ENCODE results near the gene ACBD4.

DNA sequence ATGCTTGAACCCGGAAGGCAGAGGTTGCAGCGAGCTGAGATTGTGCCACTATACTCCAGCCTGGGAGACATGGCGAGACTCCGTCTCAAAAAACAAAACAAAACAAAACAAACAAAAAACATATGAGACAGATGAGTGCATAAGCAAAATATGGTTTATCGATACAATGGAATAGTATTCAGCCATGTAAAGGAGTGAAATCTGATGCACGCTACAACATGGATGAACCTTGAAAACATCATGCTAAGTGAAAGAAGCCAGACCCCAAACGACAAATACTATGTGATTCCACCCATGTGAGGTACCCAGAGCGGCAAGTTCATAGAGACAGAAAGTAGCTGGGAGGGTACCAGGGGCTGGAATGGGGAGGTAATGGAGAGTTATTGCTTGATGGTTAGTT, 10.0 kb upstream of the ACBD4 start:
- TF ChIP-seq SIN3A (IDR thresholded peaks at IDR 0.05; ENCODE audit: borderline replicate concordance, insufficient read depth, low read depth, low read length) = no peak
- TF ChIP-seq, protein P1, sequence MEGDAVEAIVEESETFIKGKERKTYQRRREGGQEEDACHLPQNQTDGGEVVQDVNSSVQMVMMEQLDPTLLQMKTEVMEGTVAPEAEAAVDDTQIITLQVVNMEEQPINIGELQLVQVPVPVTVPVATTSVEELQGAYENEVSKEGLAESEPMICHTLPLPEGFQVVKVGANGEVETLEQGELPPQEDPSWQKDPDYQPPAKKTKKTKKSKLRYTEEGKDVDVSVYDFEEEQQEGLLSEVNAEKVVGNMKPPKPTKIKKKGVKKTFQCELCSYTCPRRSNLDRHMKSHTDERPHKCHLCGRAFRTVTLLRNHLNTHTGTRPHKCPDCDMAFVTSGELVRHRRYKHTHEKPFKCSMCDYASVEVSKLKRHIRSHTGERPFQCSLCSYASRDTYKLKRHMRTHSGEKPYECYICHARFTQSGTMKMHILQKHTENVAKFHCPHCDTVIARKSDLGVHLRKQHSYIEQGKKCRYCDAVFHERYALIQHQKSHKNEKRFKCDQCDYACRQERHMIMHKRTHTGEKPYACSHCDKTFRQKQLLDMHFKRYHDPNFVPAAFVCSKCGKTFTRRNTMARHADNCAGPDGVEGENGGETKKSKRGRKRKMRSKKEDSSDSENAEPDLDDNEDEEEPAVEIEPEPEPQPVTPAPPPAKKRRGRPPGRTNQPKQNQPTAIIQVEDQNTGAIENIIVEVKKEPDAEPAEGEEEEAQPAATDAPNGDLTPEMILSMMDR (IDR thresholded peaks at IDR 0.05) = no peak
- TF ChIP-seq, protein P2, sequence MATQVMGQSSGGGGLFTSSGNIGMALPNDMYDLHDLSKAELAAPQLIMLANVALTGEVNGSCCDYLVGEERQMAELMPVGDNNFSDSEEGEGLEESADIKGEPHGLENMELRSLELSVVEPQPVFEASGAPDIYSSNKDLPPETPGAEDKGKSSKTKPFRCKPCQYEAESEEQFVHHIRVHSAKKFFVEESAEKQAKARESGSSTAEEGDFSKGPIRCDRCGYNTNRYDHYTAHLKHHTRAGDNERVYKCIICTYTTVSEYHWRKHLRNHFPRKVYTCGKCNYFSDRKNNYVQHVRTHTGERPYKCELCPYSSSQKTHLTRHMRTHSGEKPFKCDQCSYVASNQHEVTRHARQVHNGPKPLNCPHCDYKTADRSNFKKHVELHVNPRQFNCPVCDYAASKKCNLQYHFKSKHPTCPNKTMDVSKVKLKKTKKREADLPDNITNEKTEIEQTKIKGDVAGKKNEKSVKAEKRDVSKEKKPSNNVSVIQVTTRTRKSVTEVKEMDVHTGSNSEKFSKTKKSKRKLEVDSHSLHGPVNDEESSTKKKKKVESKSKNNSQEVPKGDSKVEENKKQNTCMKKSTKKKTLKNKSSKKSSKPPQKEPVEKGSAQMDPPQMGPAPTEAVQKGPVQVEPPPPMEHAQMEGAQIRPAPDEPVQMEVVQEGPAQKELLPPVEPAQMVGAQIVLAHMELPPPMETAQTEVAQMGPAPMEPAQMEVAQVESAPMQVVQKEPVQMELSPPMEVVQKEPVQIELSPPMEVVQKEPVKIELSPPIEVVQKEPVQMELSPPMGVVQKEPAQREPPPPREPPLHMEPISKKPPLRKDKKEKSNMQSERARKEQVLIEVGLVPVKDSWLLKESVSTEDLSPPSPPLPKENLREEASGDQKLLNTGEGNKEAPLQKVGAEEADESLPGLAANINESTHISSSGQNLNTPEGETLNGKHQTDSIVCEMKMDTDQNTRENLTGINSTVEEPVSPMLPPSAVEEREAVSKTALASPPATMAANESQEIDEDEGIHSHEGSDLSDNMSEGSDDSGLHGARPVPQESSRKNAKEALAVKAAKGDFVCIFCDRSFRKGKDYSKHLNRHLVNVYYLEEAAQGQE (IDR thresholded peaks at IDR 0.05; ENCODE audit: insufficient read depth in 1 of 2, low read depth in 2 of 2, low read length in 1 of 2) = no peak

All from Panc1 (cell line).